GM12878 (cell line): ENCODE results near the gene SOX11. TPM values are rescaled to one million over a fixed set of nuclear protein-coding genes. Genes with fewer than 3 reads are reported as not detected.

ENCODE experiments used
- ATAC-seq: fragments of 200-7000 bp; cut with Tn5 transposase; 3 replicates; pipeline ENCODE4 v1.9.1; 2020; ENCODE audit warnings: mild to moderate bottlenecking, moderate library complexity
- BruUV-seq: library from RNA; stranded (reverse); fragments of 400-500 nt; replicated peaks from 2 replicates; lab custom pipeline; 2021; lab: Mats Ljungman, UMichigan
- CTCF ChIA-PET: fragments of 300-600 bp; sonication (Branson Sonifier 250); formaldehyde crosslinking; extraction: SDS; loops from one replicate; lab custom pipeline; 2021; ENCODE audit warnings: inconsistent platforms; lab: Yijun Ruan, JAX
- POLR2A ChIA-PET: fragments of 350-600 bp; formaldehyde crosslinking; extraction: SDS; loops from one replicate; lab custom pipeline; 2021; ENCODE audit warnings: inconsistent platforms; lab: Charles Lee
- RAD21 ChIA-PET: fragments of 300-600 bp; sonication (Branson Sonifier 250); formaldehyde crosslinking; loops from one replicate; lab custom pipeline; 2023; ENCODE audit warnings: antibody characterized with exemption; ENCODE audit not compliant: unreplicated experiment; lab: Charles Lee
- SMC1A ChIA-PET: fragments of 300-600 bp; sonication (Branson Sonifier 250); formaldehyde crosslinking; loops from one replicate; lab custom pipeline; 2023; ENCODE audit not compliant: unreplicated experiment, uncharacterized antibody; lab: Charles Lee
- DNase-seq: peaks from one replicate; pipeline ENCODE4 v3.0.0-alpha.2; 2011; ENCODE audit warnings: low read depth, low spot score
- FAIRE-seq: peaks from 3 replicates; lab custom pipeline; 2011; peaks lifted over from hg19 to GRCh38; lab: Jason Lieb, UNC
- H2AFZ ChIP-seq: 2 replicates; pipeline ENCODE4 v1.6.0; 2011; ENCODE audit warnings: low read depth, low read length, control low read depth; ENCODE audit not compliant: control insufficient read depth
- H3K27ac ChIP-seq: 2 replicates; pipeline ENCODE4 v1.5.1; 2011; ENCODE audit warnings: control low read depth; ENCODE audit not compliant: control insufficient read depth, insufficient read depth
- H3K27me3 ChIP-seq, 2 experiments: replicated peaks in 1 of 2; 2 replicates each; pipeline versions ENCODE4 v1.6.0 to v1.6.1; 2011; ENCODE audit warnings: low read length in 1 of 2; ENCODE audit not compliant: control insufficient read depth in 2 of 2, insufficient read depth in 2 of 2
- H3K36me3 ChIP-seq, 2 experiments: 2 replicates each; pipeline ENCODE4 v1.5.1; 2011; ENCODE audit warnings: low read length in 1 of 2; ENCODE audit not compliant: control insufficient read depth in 2 of 2, insufficient read depth in 2 of 2
- H3K4me1 ChIP-seq: 2 replicates; pipeline ENCODE4 v1.6.1; 2011; ENCODE audit warnings: mild to moderate bottlenecking, low read length, moderate library complexity, mixed read lengths; ENCODE audit not compliant: control insufficient read depth, insufficient read depth
- H3K4me2 ChIP-seq: 2 replicates; pipeline ENCODE4 v1.6.0; 2011; ENCODE audit warnings: control low read depth; ENCODE audit not compliant: control insufficient read depth, insufficient read depth
- H3K4me3 ChIP-seq: fragments of 200-600 bp; sonication (generic); 2 replicates; pipeline ENCODE4 v1.5.1; 2016
- H3K79me2 ChIP-seq: 2 replicates; pipeline ENCODE4 v1.6.0; 2011; ENCODE audit warnings: low read length; ENCODE audit not compliant: control insufficient read depth, insufficient read depth
- H3K9ac ChIP-seq: 2 replicates; pipeline ENCODE4 v1.8.0; 2011; ENCODE audit warnings: low read length, control low read depth, mixed read lengths; ENCODE audit not compliant: control insufficient read depth, insufficient read depth
- H3K9me3 ChIP-seq: replicated peaks from 3 replicates; pipeline ENCODE4 v1.5.1; 2011; ENCODE audit warnings: mild to moderate bottlenecking, low read length; ENCODE audit not compliant: control insufficient read depth, insufficient read depth
- H4K20me1 ChIP-seq: 2 replicates; pipeline ENCODE4 v1.6.0; 2011; ENCODE audit not compliant: control insufficient read depth, insufficient read depth
- CUX1 ChIP-seq: IDR thresholded peaks from 2 replicates; pipeline ENCODE4 v1.6.1; 2012; ENCODE audit warnings: improper control_type of control experiment, low read depth, low read length; ENCODE audit not compliant: insufficient replicate concordance
- GATAD2B ChIP-seq: fragments of 450-650 bp; conservative IDR thresholded peaks from 2 replicates; pipeline ENCODE4 v1.6.1; 2017; ENCODE audit warnings: low read depth, mild to moderate bottlenecking, moderate library complexity
- RELB ChIP-seq: fragments of 450-650 bp; IDR thresholded peaks from 2 replicates; pipeline ENCODE4 v1.6.1; 2017; ENCODE audit warnings: low read depth, mild to moderate bottlenecking, moderate library complexity
- SIX5 ChIP-seq: IDR thresholded peaks from 2 replicates; pipeline ENCODE4 v1.6.1; 2011; ENCODE audit warnings: mild to moderate bottlenecking, low read depth, low read length, moderate library complexity; ENCODE audit not compliant: severe bottlenecking
- STAT1 ChIP-seq: fragments of 450-650 bp; conservative IDR thresholded peaks from 2 replicates; pipeline ENCODE4 v1.6.1; 2014; ENCODE audit warnings: antibody characterized with exemption, mild to moderate bottlenecking
- USF1 ChIP-seq: IDR thresholded peaks from 2 replicates; pipeline ENCODE4 v1.6.1; 2011; ENCODE audit warnings: borderline replicate concordance, low read depth, mild to moderate bottlenecking, moderate library complexity, mixed read lengths, low read length; ENCODE audit not compliant: insufficient read depth; ENCODE audit errors: extremely low read length
- ZSCAN29 ChIP-seq: fragments of 450-650 bp; IDR thresholded peaks from 2 replicates; pipeline ENCODE4 v1.6.1; 2017; ENCODE audit warnings: mild to moderate bottlenecking, moderate library complexity
- WGBS: methylation state at CpG from one replicate; pipeline ENCODE4 v1.1.6; 2016; ENCODE audit warnings: low lambda C conversion rate; ENCODE audit not compliant: insufficient replicate concordance, insufficient coverage; ENCODE audit errors: missing lambda C conversion rate; 5-methylcytosine and 5-hydroxymethylcytosine counted together
- in situ Hi-C: fragments of 300-500 bp; cut with MboI; formaldehyde crosslinking; loops from 9 replicates; pipeline ENCODE4 v1.14.3; 2018; ENCODE audit warnings: mixed read lengths
- intact Hi-C: fragments of 100-400 bp; cut with micrococcal nuclease; formaldehyde crosslinking; loops from one replicate; pipeline ENCODE4 v1.14.2; 2022; ENCODE audit not compliant: unreplicated experiment
- polyA plus RNA-seq, 11 experiments: library from polyadenylated mRNA; depleted of rRNA in 4 of 11; unstranded in 6 of 11; stranded (reverse) in 5 of 11; fragments of >200 nt; fragmentation: Nextera tagmentation in 4 of 11; fragmentation: Illumina TruSeq in 1 of 11; extraction: Ambion mirVana in 4 of 11; extraction: Trizol in 1 of 11; gene quantifications; 1 replicate in 1 of 11; 2 replicates in 10 of 11; pipeline versions ENCODE4 v1.2.1 to v1.2.3, GENCODE V29; 2011 to 2016; ENCODE audit warnings: inconsistent platforms in 2 of 11, missing spikeins in 2 of 11, low read depth in 1 of 11
- total RNA-seq, 4 experiments: library from RNA; depleted of rRNA in 3 of 4; stranded (reverse); fragments of >200 nt in 3 of 4; fragmentation: Illumina TruSeq in 1 of 4; extraction: Trizol in 1 of 4; gene quantifications; 2 replicates each; pipeline versions ENCODE4 v1.2.1 to v1.2.3, GENCODE V29; 2013 to 2021

Gene SOX11
- total and polyA plus RNA-seq, 10 of the 15 experiments (the other 5 are each of a cell fraction or from before 2014, with no cell fraction given), result 0.03 to 0.04 (median 0.03) TPM; not detected in 7

GRCh38 chr2:5665066-5665465, 27.1 kb upstream of the SOX11 start:
- H4K20me1 ChIP-seq, result no peaks in the 10 kb centered on the region
- H2AFZ ChIP-seq, result no peak overlapping the region
- H3K4me1 ChIP-seq, result no peaks in the 10 kb centered on the region
- ChIA-PET CTCF (no interaction called here), SMC1A (no interaction called here)
- H3K27ac ChIP-seq, result no peak overlapping the region
- FAIRE-seq, result no peak
- H3K79me2 ChIP-seq, result no peaks in the 10 kb centered on the region
- H3K4me2 ChIP-seq, result no peak overlapping the region
- H3K9ac ChIP-seq, result no peak overlapping the region
- H3K36me3 ChIP-seq, result no peaks in the 10 kb centered on the region
- 0% methylated on average over 1 of the region's 1 CpG for WGBS
- no peaks in the 10 kb centered on the region for H3K9me3 ChIP-seq
- no peak for TF ChIP-seq RELB
- no peak for TF ChIP-seq STAT1
- no peak for TF ChIP-seq ZSCAN29
- TF ChIP-seq GATAD2B, result no peak
- no peak for TF ChIP-seq SIX5
- TF ChIP-seq, all 136 proteins: peak for 0
- Histone ChIP-seq H3K27me3 (no peaks in the 10 kb centered on the region), H3K4me3 (no peak overlapping the region)
- in situ Hi-C loops (no loop called here), intact Hi-C loops (no loop called here)
- BruUV-seq, result no TSS peak
- ChIA-PET RAD21 (no interaction called here), POLR2A (no interaction called here)
- no peak for ATAC-seq
- DNase-seq, result no peak

GRCh38 chr2:5666798-5667197, 25.4 kb upstream of the SOX11 start:
- RAD21 ChIA-PET, result no interaction called here
- Histone ChIP-seq H2AFZ (no peak overlapping the region), H3K4me3 (no peak overlapping the region), H4K20me1 (no peaks in the 10 kb centered on the region), H3K27ac (no peak overlapping the region), H3K36me3 (no peaks in the 10 kb centered on the region), H3K79me2 (no peaks in the 10 kb centered on the region), H3K9ac (no peak overlapping the region), H3K9me3 (no peaks in the 10 kb centered on the region), H3K4me1 (no peaks in the 10 kb centered on the region), H3K4me2 (no peak overlapping the region), H3K27me3 (no peaks in the 10 kb centered on the region)
- no peak for DNase-seq
- intact Hi-C loops (no loop called here), in situ Hi-C loops (no loop called here)
- POLR2A ChIA-PET, result no interaction called here
- SMC1A ChIA-PET, result no interaction called here
- BruUV-seq, result no TSS peak
- 29% methylated on average over 4 of the region's 4 CpGs for WGBS
- no peak for ATAC-seq
- CTCF ChIA-PET, result no interaction called here
- no peak for FAIRE-seq
- TF ChIP-seq CUX1 (no peak), USF1 (no peak)
